Hematopoietic multipotent progenitor cell treated with erythropoietin and hydrocortisone succinate and interleukin-3 and kit ligand, for 4 days (in vitro differentiated cells): ENCODE data around the gene CAMK2G.
"Not testable (repeated sequence)": the region's sequence is repeated elsewhere in the genome, so short reads cannot be mapped to it uniquely, and the experiment has no call there.

Experiments
- DNase-seq: peaks from one replicate; pipeline ENCODE4 v3.0.0-alpha.2; 2015

CAMK2G gene

GRCh38 chr10:73902351-73902750 is 28.0 kb upstream of the CAMK2G start:
- peak; percentile 52 for DNase-seq

- no peak for DNase-seq
These were observed 26.9 kb upstream of the CAMK2G start for GRCh38 chr10:73901261-73901660.

GRCh38 chr10:73900064-73900463 is 25.7 kb upstream of the CAMK2G start:
- DNase-seq = no peak

DNA sequence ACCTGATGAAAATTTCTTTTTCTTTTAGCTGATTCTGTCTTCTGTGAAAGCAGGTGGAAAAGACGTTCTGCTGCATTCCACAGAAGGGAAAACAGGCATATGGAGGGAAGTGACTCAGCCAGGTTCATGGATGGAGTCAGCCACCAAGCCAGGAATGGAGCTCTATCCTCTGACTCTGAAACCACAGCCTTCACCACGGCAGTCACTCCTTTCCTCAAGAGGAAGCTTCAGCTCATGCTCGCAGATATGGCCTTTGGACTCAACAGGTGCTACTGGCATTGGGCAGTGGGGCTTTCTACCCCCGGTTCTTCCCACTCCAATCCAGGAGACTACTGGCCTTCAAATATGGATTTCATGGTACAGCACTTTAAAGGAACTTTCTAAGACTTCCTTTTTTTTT is 25.1 kb upstream of the CAMK2G start:
- DNase-seq = no peak

GRCh38 chr10:73898730-73899410 is 24.5 kb upstream of the CAMK2G start:
- DNase-seq = no peak

DNA sequence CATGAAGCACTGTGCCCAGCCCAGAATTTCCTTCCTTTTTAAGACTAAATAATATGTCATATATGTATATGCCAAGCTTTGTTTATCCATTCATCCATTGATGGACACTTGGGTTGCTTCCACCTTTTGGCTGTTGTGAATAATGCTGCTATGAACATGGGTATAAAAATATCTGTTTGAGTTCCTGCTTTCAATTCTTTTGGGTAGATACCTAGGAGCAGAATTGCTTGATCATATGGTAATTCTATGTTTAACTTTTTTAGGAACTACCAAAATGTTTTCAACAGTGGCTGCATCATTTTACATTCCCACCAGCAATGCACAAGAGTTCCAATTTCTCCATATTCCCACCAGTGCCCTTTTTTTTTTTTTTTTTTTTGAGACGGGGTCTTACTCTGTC is 23.3 kb upstream of the CAMK2G start:
- DNase-seq = no peak

- not testable (repeated sequence) for DNase-seq
These were observed 21.0 kb upstream of the CAMK2G start for GRCh38 chr10:73895381-73895780.

DNA sequence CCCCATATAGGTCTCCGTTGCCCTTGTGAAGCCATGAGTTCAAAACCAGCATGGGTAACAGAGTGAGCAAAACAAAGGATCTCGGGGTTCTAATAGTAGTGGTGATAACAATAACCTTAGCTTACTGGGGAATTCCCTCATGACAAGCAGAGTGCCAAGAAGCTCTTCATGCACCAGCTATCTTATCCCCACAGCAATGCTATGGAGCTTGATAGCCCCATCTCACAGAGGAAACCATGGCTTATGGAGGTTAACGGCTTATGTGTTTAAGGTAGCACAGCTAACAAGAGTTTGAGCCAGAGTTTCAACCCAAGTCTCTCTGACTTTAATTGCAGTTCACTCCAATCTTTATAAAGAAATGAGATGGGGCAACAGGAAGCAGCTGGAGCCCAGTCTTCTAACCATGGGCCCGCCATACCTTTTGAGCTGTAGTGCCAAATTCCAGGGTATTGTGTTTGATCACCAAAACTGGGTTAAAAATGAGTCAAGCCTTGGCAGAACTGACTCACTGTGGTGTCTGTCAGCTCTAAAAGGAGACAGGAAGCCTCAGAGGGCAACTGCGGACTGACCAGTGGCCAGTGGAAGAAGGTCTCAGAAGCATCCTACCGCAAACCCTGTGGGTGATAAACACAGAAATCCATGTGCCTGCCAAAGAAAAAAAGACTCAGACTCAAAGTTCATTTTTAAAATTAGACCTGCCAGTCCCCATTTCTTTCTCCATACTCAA is 20.1 kb upstream of the CAMK2G start:
- peak; percentile 51 for DNase-seq

- no peak for DNase-seq
These were observed 19.1 kb upstream of the CAMK2G start for GRCh38 chr10:73893426-73893825.

DNA sequence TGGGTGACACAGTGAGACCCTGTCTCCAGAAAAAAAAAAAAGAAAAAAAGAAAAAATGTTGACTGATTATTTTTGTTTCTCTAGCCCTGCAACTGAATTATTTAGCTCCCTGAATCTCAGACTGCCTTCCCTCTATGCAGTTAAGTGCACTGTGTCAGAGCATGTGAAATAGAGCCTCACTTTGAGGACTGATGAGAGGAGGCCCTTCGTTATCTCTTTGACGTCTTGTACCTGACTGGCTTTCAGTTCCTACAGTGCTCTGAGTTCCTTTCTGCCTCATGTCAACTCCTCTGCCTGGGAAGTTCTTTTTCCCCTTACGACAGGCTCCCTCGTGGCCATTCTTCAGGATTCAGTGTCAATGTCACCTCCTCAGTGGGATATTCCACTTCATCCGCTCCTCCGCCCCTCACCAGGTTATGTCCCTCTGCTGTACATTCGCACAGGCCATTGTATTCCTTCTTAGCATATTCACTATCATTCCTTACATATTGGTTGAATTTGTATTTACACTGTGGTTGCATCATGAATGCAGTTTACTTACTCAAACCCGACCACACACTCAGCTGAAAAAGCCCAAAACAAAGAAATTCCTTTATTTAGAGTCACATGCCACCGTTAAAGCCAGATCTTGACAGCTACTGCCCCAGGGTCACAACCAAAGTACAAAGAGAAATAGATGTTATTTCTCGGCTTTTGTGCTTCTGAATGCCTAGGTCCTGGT is 18.1 kb upstream of the CAMK2G start:
- DNase-seq = no peak

DNA sequence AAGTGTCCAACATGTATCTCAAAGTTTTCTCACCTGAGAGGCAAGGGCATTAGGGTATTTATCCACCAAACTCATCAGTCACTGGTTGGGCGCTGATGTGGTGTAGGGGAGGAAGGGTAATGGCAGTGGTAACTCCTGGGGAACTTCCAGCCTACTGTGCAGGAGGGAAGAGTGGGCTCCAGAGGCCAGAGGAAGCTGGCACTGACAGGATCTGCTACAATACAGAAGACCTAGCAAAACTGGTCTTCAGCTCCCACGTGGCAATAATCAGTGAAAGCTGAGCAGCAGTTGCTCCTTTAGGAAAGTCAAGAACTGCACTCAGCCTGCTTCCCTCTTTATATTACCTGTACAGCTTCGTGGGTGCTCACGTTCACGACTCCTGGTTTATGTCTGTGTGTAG is 17.2 kb upstream of the CAMK2G start:
- DNase-seq = no peak

DNA sequence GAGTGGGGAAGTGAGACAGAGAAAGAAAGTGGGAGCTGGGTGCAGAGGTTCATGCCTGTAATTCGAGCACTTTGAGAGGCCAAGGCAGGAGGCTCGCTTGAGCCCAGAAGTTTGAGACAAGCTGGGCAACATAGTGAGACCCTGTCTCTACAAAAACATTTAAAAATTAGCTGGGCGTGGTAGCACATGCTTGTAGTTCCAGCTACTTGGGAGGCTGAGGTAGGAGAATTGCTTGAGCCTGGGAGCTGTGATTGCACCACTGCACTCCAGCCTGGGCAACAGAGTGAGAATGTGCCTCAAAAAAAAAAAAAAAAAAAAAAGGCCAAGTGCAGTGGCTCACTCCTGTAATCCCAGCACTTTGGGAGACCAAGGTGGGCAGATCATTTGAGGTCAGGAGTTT is 16.5 kb upstream of the CAMK2G start:
- DNase-seq = not testable (repeated sequence)

- DNase-seq = no peak
These were observed 15.9 kb upstream of the CAMK2G start for GRCh38 chr10:73890261-73890660.

- not testable (repeated sequence) for DNase-seq
These were observed 15.1 kb upstream of the CAMK2G start for GRCh38 chr10:73889416-73889815.

GRCh38 chr10:73889014-73889413 is 14.7 kb upstream of the CAMK2G start:
- peak; percentile 88 for DNase-seq

DNA sequence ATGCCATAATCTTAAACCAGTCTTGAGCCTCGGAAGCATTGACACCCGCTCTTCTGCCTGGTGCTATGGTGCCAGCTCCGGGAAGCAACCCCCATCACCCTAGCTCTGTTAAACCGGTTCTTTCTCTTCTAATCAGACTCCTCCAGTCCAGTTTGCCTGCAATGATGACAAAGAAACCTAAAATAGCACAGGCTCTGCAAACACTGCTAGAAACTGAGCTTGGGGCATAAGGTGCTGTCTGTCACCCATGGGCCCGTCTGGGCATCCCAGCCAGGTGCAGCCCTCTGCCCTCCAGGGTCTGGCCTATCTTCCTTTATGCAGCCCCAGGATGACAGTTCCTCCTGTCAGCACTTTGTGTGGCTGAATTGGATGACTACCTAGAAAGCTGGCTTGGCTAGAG is 14.2 kb upstream of the CAMK2G start:
- no peak for DNase-seq

GRCh38 chr10:73887294-73888039 is 13.1 kb upstream of the CAMK2G start:
- peak; percentile 53 for DNase-seq

DNA sequence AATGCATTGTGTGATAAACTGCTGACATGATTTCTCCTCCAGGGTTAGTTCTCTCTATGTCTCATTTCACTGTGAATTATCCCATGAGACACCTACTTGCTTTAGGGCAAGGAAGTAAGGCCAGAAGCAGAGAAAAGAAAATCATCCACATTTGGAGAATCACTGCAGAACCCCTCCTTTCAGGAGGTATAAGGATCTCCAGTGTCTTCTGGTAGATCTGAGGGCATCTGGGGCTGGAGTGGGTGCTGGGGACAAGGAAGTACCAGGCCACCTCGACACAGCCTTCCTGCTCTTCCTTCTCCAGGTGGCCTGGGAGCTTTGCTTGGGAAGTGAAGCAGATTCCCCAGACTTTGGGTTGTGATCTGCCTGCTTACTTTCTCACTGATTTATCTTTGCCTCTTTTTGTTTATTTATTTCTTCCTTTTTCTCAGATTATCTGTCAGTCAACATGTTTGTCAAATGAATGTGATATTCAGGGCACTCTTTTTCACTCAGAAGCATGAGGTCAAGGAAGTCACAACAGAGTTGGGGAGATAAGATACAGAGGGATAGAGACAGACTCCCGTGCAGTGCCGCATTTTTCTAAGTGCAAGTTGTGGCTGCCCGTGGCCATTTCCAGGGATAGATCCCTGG is 12.4 kb upstream of the CAMK2G start:
- no peak for DNase-seq

GRCh38 chr10:73886085-73886529 is 11.8 kb upstream of the CAMK2G start:
- DNase-seq = peak; percentile 89

- DNase-seq = no peak
These were observed 9.7 kb upstream of the CAMK2G start for GRCh38 chr10:73884017-73884416.

DNA sequence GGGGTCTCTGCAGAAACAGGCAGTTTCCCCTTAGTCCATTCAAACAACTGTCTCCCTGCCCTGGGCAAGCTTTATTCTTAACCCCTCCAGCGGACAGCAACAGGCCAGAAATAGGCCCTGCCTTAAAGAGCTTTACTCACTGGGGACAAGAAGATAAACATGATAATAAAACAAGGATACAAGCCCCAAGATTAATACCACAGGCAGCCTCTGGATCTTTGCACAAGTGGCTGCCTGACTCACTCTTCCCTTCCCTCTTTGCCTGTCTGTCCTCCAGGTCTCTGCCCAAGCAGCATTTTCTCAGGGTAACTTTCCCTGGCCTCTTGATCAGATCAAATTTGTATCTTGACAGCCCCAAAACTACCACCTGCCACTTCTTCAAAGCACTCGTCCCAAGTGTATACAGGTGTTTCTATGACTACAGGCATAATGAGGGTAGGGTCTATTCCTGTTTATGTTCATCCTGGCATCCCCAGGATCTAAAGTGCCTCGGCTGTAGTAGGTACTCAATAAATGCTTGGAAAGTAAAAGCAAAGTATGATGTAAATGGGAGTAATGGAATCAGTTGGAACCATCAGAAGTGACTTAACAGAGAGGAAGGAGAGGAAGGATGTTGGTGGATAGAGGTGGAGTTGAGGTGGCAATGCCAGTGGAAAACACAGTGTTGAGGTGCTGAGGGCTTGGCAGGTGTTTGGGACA is 7.0 kb upstream of the CAMK2G start:
- DNase-seq = no peak
